Upper lobe of left lung (tissue), 4 donors: ENCODE results near the gene ENDOD1.

ENCODE experiments used
- CTCF ChIP-seq, 6 experiments: fragments of 450-650 bp in 4 of 6; fragments of 200-600 bp in 2 of 6; sonication (generic) in 2 of 6; IDR thresholded peaks; one replicate each; pipeline ENCODE4 v1.5.1; 2016 to 2019; ENCODE audit warnings: antibody characterized with exemption in 6 of 6
- POLR2A ChIP-seq, 4 donors: fragments of 450-650 bp; IDR thresholded peaks; one replicate each; pipeline ENCODE4 v1.5.1; 2016 to 2017; ENCODE audit warnings: antibody characterized with exemption in 4 of 4, mild to moderate bottlenecking in 2 of 4

GRCh38 chr11:95143106-95143681 is 53.5 kb downstream of the ENDOD1 start:
- TF ChIP-seq POLR2A (IDR thresholded peaks at IDR 0.05), result no peak
- TF ChIP-seq CTCF (IDR thresholded peaks at IDR 0.05), result no peak
